ENCODE data around the gene FSHR.

- TF ChIP-seq CTCF (IDR thresholded peaks at IDR 0.05; ENCODE audit: insufficient read depth, low read length) (no peak), REST (IDR thresholded peaks at IDR 0.05; ENCODE audit: insufficient replicate concordance, low read depth) (no peak), POLR2AphosphoS5 (IDR thresholded peaks at IDR 0.05; ENCODE audit: low read depth) (no peak), GABPA (IDR thresholded peaks at IDR 0.05; ENCODE audit: low read depth) (no peak)
Measured at GRCh38 chr2:49189512-49190225, 35.4 kb upstream of the FSHR start.

Data from HL-60 (cell line).